ENCODE results near the gene DMWD. TPM values are rescaled to one million over a fixed set of nuclear protein-coding genes. Genes with fewer than 3 reads are reported as not detected.
A peak's percentile ranks its signal among the peaks of the same experiment; 100 is the strongest.

DMWD gene
- total and polyA plus RNA-seq, 2 of the 13 experiments (the other 11 are each of a cell fraction or from before 2014, with no cell fraction given), result 10.3 to 14.9 TPM

DNA sequence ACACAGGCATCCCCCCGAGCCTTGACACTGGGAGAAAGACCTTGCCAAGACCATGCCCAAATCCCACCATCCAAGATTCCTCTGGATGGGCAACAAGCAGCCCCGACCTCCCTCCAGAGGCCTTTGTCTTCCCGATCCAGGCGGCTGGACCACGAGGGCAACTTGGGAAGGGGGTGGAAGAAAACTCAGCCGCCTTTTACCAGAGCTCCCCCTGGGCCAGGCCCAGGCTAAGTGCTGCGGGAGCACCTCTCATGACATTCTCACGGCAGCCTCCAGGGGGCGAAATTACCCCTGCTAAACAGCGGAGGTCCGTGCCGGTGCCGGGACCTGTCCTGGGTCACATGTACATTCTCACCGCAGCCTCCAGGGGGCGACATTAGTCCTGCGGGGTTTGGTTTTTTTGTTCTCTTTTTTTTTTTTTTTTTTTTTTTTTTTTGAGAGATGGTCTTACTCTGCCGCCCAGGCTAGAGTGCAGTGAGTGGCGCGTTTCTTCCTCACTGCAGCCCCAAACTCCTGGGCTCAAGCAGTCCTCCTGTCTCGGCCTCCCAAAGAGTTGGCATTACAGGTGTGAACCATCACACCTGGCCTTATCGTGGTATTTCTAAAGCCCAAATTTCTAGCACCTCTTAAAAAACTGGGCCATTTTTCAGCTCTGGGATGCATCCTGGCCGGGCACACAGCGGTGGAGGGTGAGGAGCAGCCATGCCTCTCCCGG, 24.5 kb upstream of the DMWD start (continued):
- TF ChIP-seq, protein P1, sequence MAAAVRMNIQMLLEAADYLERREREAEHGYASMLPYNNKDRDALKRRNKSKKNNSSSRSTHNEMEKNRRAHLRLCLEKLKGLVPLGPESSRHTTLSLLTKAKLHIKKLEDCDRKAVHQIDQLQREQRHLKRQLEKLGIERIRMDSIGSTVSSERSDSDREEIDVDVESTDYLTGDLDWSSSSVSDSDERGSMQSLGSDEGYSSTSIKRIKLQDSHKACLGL (CRISPR knock-in tag; IDR thresholded peaks at IDR 0.05), result no peak
- TF ChIP-seq PAWR (CRISPR knock-in tag; IDR thresholded peaks at IDR 0.05; ENCODE audit: borderline replicate concordance) (no peak), ZNF777 (CRISPR knock-in tag; IDR thresholded peaks at IDR 0.05) (no peak), ZNF737 (CRISPR knock-in tag; IDR thresholded peaks at IDR 0.05; ENCODE audit: borderline replicate concordance) (no peak), ZNF441 (CRISPR knock-in tag; IDR thresholded peaks at IDR 0.05; ENCODE audit: borderline replicate concordance) (no peak), YY1 (IDR thresholded peaks at IDR 0.05; ENCODE audit: insufficient read depth, insufficient replicate concordance, low read depth, low read length) (peak; percentile 63), ZNF652 (CRISPR knock-in tag; IDR thresholded peaks at IDR 0.05; ENCODE audit: borderline replicate concordance, low read depth) (no peak), ELF4 (CRISPR knock-in tag; IDR thresholded peaks at IDR 0.05; ENCODE audit: borderline replicate concordance) (no peak), CBFB (CRISPR knock-in tag; IDR thresholded peaks at IDR 0.05) (no peak), ZFP41 (CRISPR knock-in tag; IDR thresholded peaks at IDR 0.05; ENCODE audit: borderline replicate concordance) (no peak), ZNF205 (CRISPR knock-in tag; IDR thresholded peaks at IDR 0.05) (no peak), DR1 (CRISPR knock-in tag; IDR thresholded peaks at IDR 0.05) (no peak), SMARCE1 (IDR thresholded peaks at IDR 0.05; ENCODE audit: borderline replicate concordance) (no peak), ETS1 (CRISPR knock-in tag; IDR thresholded peaks at IDR 0.05) (no peak), MZF1 (CRISPR knock-in tag; IDR thresholded peaks at IDR 0.05; ENCODE audit: borderline replicate concordance) (no peak), MTF2 (CRISPR knock-in tag; IDR thresholded peaks at IDR 0.05; ENCODE audit: borderline replicate concordance) (no peak), HHEX (CRISPR knock-in tag; IDR thresholded peaks at IDR 0.05) (no peak), MAFF (IDR thresholded peaks at IDR 0.05; ENCODE audit: low read depth, low read length) (no peak), SALL2 (CRISPR knock-in tag; IDR thresholded peaks at IDR 0.05) (no peak), SNAPC5 (CRISPR knock-in tag; IDR thresholded peaks at IDR 0.05; ENCODE audit: borderline replicate concordance) (no peak), TEAD2 (CRISPR knock-in tag; IDR thresholded peaks at IDR 0.05) (no peak), SRF (IDR thresholded peaks at IDR 0.05; ENCODE audit: low read depth, low read length) (no peak), MAF1 (CRISPR knock-in tag; IDR thresholded peaks at IDR 0.05; ENCODE audit: borderline replicate concordance) (no peak), MXI1 (IDR thresholded peaks at IDR 0.05; ENCODE audit: borderline replicate concordance, low read depth, low read length) (peak; percentile 63; the same call in 1 of the 3 replicates), GATAD1 (CRISPR knock-in tag; IDR thresholded peaks at IDR 0.05) (0 out of 2 replicates have a peak, but pooled peaks have one; percentile 19), CENPT (CRISPR knock-in tag; IDR thresholded peaks at IDR 0.05; ENCODE audit: low read depth) (no peak), ZNF572 (CRISPR knock-in tag; IDR thresholded peaks at IDR 0.05) (no peak), FUBP1 (CRISPR knock-in tag; IDR thresholded peaks at IDR 0.05; ENCODE audit: borderline replicate concordance) (no peak)
